ENCODE data around the gene NRP1. TPM values are rescaled to one million over a fixed set of nuclear protein-coding genes. Genes with fewer than 3 reads are reported as not detected.
A peak's percentile ranks its signal among the peaks of the same experiment; 100 is the strongest.

The NRP1 gene
- total RNA-seq, 4 donors from 2014 or later, result 20.4 to 29.0 (median 22.1) TPM

GRCh38 chr10:33193057-33193700 is 141.3 kb downstream of the NRP1 start:
- Histone ChIP-seq H3K27me3 (no peaks in the 10 kb centered on the region), H3K27ac (peak overlapping the region; percentile 12 to 51 (median 40)), H3K9me3 (no peaks in the 10 kb centered on the region), H3K36me3 (peaks cover 0 to 4% of the 10 kb centered on the region in 2 donors), H3K4me1 (peaks cover 0 to 31% of the 10 kb centered on the region in 2 donors), H3K4me3 (no peak overlapping the region)
- intact Hi-C loops (cut with DNase I; ENCODE audit: low total_unique reads), result loop anchor here (2.0 to 5.0 kb wide), 3 partner anchors 80 to 1444 kb away; no protein-coding TSS in a partner anchor
- in situ Hi-C loops (cut with MboI; ENCODE audit: low sequenced_read_pairs in 4 of 4), result loop anchor here (10.0 to 25.0 kb wide), 3 partner anchors 142 to 1444 kb away; partner anchors contain the start of gene NRP1 (in 1 of the 4)
- TF ChIP-seq POLR2A (IDR thresholded peaks at IDR 0.05), result no peak
- TF ChIP-seq CTCF (IDR thresholded peaks at IDR 0.05 in 4 of 5, conservative IDR thresholded peaks at IDR 0.05 in 1 of 5), result peak; percentile 49 to 84 (median 73)
- DNase-seq (peak; percentile 64 to 72), ATAC-seq (peak; percentile 79 to 91)

GRCh38 chr10:33192190-33192589 is 142.3 kb downstream of the NRP1 start:
- intact Hi-C loops (cut with DNase I; ENCODE audit: low total_unique reads) (loop anchor here (2.0 to 5.0 kb wide), 3 partner anchors 81 to 1445 kb away; no protein-coding TSS in a partner anchor), in situ Hi-C loops (cut with MboI; ENCODE audit: low sequenced_read_pairs in 4 of 4) (loop anchor here (10.0 to 25.0 kb wide), 3 partner anchors 143 to 1445 kb away; partner anchors contain the start of gene NRP1 (in 1 of the 4))
- no peaks in the 10 kb centered on the region for H3K9me3 ChIP-seq
- TF ChIP-seq CTCF (IDR thresholded peaks at IDR 0.05 in 4 of 5, conservative IDR thresholded peaks at IDR 0.05 in 1 of 5), result no peak
- no peak for TF ChIP-seq POLR2A (IDR thresholded peaks at IDR 0.05)
- no peaks in the 10 kb centered on the region for H3K27me3 ChIP-seq
- peaks cover 4 to 36% of the 10 kb centered on the region in 2 donors for H3K4me1 ChIP-seq
- no peak overlapping the region for H3K4me3 ChIP-seq
- DNase-seq (no peak), ATAC-seq (no peak)
- H3K27ac ChIP-seq, result peak overlapping the region in 1 of 4 donors; percentile 51
- peaks cover 0 to 4% of the 10 kb centered on the region in 2 donors for H3K36me3 ChIP-seq

GRCh38 chr10:33190406-33190805 is 144.1 kb downstream of the NRP1 start:
- TF ChIP-seq POLR2A (IDR thresholded peaks at IDR 0.05), result no peak
- TF ChIP-seq CTCF (IDR thresholded peaks at IDR 0.05 in 4 of 5, conservative IDR thresholded peaks at IDR 0.05 in 1 of 5), result no peak
- Histone ChIP-seq H3K27me3 (no peaks in the 10 kb centered on the region), H3K9me3 (no peaks in the 10 kb centered on the region), H3K27ac (no peak overlapping the region), H3K36me3 (peaks cover 0 to 12% of the 10 kb centered on the region in 2 donors), H3K4me3 (no peak overlapping the region), H3K4me1 (peaks cover 4 to 25% of the 10 kb centered on the region in 2 donors)
- DNase-seq (no peak), ATAC-seq (no peak)
- in situ Hi-C loops (cut with MboI; ENCODE audit: low sequenced_read_pairs in 4 of 4), result loop anchor here (10.0 to 25.0 kb wide), 3 partner anchors 144 to 1447 kb away; partner anchors contain the start of gene NRP1 (in 1 of the 4)
- intact Hi-C loops (cut with DNase I; ENCODE audit: low total_unique reads), result loop anchor here (5.0 kb wide), 2 partner anchors 147 to 1447 kb away; no protein-coding TSS in a partner anchor

- Histone ChIP-seq H3K4me3 (no peak overlapping the region), H3K9me3 (no peaks in the 10 kb centered on the region), H3K27ac (no peak overlapping the region), H3K4me1 (peaks cover 4 to 19% of the 10 kb centered on the region in 2 donors), H3K36me3 (peaks cover 3 to 12% of the 10 kb centered on the region in 2 donors), H3K27me3 (no peaks in the 10 kb centered on the region)
- no peak for ATAC-seq
- no peak for TF ChIP-seq POLR2A (IDR thresholded peaks at IDR 0.05)
- TF ChIP-seq CTCF (IDR thresholded peaks at IDR 0.05 in 4 of 5, conservative IDR thresholded peaks at IDR 0.05 in 1 of 5), result no peak
- no peak for DNase-seq
- in situ Hi-C loops (cut with MboI; ENCODE audit: low sequenced_read_pairs in 4 of 4) (loop anchor here (10.0 to 25.0 kb wide), 3 partner anchors 145 to 1447 kb away; partner anchors contain the start of gene NRP1 (in 1 of the 4)), intact Hi-C loops (cut with DNase I; ENCODE audit: low total_unique reads) (loop anchor here (5.0 kb wide), 2 partner anchors 147 to 1447 kb away; no protein-coding TSS in a partner anchor)
These were observed 144.7 kb downstream of the NRP1 start for GRCh38 chr10:33189808-33190207.
